Keratinocyte (primary cell): Measurements from ENCODE around the gene ANKRD31. TPM values are rescaled to one million over a fixed set of nuclear protein-coding genes. Genes with fewer than 3 reads are reported as not detected.

Experiments used
- DNase-seq: peaks from one replicate; pipeline ENCODE4 v3.0.0-alpha.2; 2011; ENCODE audit warnings: low read depth, missing footprints, low spot score
- FAIRE-seq: peaks from 2 replicates; lab custom pipeline; 2011; peaks lifted over from hg19 to GRCh38; lab: Jason Lieb, UNC
- H2AFZ ChIP-seq: 2 replicates; pipeline ENCODE4 v1.6.0; 2012; ENCODE audit warnings: low read length, control low read depth, inconsistent platforms; ENCODE audit not compliant: control insufficient read depth
- H3K27ac ChIP-seq: 2 replicates; pipeline ENCODE4 v1.5.1; 2011; ENCODE audit warnings: low read length; ENCODE audit not compliant: control insufficient read depth, insufficient read depth
- H3K27me3 ChIP-seq: 3 replicates; pipeline ENCODE4 v1.6.0; 2011; ENCODE audit warnings: low read length; ENCODE audit not compliant: control insufficient read depth, insufficient read depth; ENCODE audit errors: extremely low read depth
- H3K36me3 ChIP-seq, 2 experiments: 2 replicates in 1 of 2; 3 replicates in 1 of 2; pipeline ENCODE4 v1.5.1; 2011; ENCODE audit warnings: low read length in 2 of 2, mild to moderate bottlenecking in 1 of 2; ENCODE audit not compliant: control insufficient read depth in 2 of 2, insufficient read depth in 2 of 2; ENCODE audit errors: extremely low read depth in 1 of 2
- H3K4me1 ChIP-seq: 3 replicates; pipeline ENCODE4 v1.5.1; 2011; ENCODE audit warnings: low read length; ENCODE audit not compliant: control insufficient read depth, insufficient read depth; ENCODE audit errors: extremely low read depth
- H3K4me2 ChIP-seq: 3 replicates; pipeline ENCODE4 v1.6.0; 2011; ENCODE audit warnings: low read depth, low read length; ENCODE audit not compliant: control insufficient read depth, insufficient read depth; ENCODE audit errors: extremely low read depth
- H3K4me3 ChIP-seq, 3 experiments: fragments of 200-600 bp in 1 of 3; sonication (generic) in 1 of 3; 2 replicates in 2 of 3; 3 replicates in 1 of 3; pipeline ENCODE4 v1.5.1; 2011 to 2016; ENCODE audit warnings: low read length in 3 of 3, mild to moderate bottlenecking in 3 of 3, control low read depth in 2 of 3, inconsistent platforms in 1 of 3, low read depth in 1 of 3, mixed read lengths in 1 of 3, mixed run types in 1 of 3, moderate library complexity in 1 of 3; ENCODE audit not compliant: control insufficient read depth in 2 of 3, insufficient read depth in 2 of 3; ENCODE audit errors: extremely low read depth in 1 of 3
- H3K79me2 ChIP-seq: 2 replicates; pipeline ENCODE4 v1.6.0; 2012; ENCODE audit warnings: low read length; ENCODE audit not compliant: control insufficient read depth, insufficient read depth
- H3K9ac ChIP-seq: 3 replicates; pipeline ENCODE4 v1.6.0; 2011; ENCODE audit warnings: low read length; ENCODE audit not compliant: control insufficient read depth, insufficient read depth; ENCODE audit errors: extremely low read depth
- H3K9me1 ChIP-seq: 3 replicates; pipeline ENCODE4 v1.6.0; 2011; ENCODE audit warnings: low read length; ENCODE audit not compliant: control insufficient read depth, insufficient read depth; ENCODE audit errors: extremely low read depth
- H3K9me3 ChIP-seq: 2 replicates; pipeline ENCODE4 v1.5.1; 2012; ENCODE audit warnings: low read depth, low read length; ENCODE audit not compliant: control insufficient read depth
- H4K20me1 ChIP-seq: 3 replicates; pipeline ENCODE4 v1.6.0; 2011; ENCODE audit warnings: low read length; ENCODE audit not compliant: control insufficient read depth, insufficient read depth; ENCODE audit errors: extremely low read depth
- CTCF ChIP-seq, 3 experiments: IDR thresholded peaks in 1 of 3; conservative IDR thresholded peaks in 1 of 3; optimal IDR thresholded peaks in 1 of 3; 2 replicates in 2 of 3; 3 replicates in 1 of 3; pipeline versions ENCODE3 to v1.5.1; 2011; ENCODE audit warnings: low read length in 3 of 3, mild to moderate bottlenecking in 3 of 3, moderate library complexity in 2 of 3, control low read depth in 1 of 3, inconsistent platforms in 1 of 3; ENCODE audit not compliant: insufficient read depth in 2 of 3; ENCODE audit errors: extremely low read depth in 1 of 3
- EZH2 ChIP-seq: IDR thresholded peaks from one replicate; pipeline ENCODE4 v1.6.1; 2012; ENCODE audit warnings: inconsistent platforms, mild to moderate bottlenecking, low read length, moderate library complexity
- dilution Hi-C: fragments of 300-500 bp; cut with MboI; formaldehyde crosslinking; loops from one replicate; pipeline ENCODE4 v1.7.0; 2020; ENCODE audit warnings: low sequenced_read_pairs; ENCODE audit not compliant: extremely low pct_ligation_motif_present
- polyA plus RNA-seq, 5 experiments: library from polyadenylated mRNA; depleted of rRNA in 3 of 5; stranded (reverse) in 3 of 5; stranded (forward) in 1 of 5; unstranded in 1 of 5; fragments of >200 nt; gene quantifications; 1 replicate in 1 of 5; 2 replicates in 3 of 5; 3 replicates in 1 of 5; pipeline versions ENCODE4 v1.2.1 to v1.2.3, GENCODE V29; 2011 to 2012; ENCODE audit warnings: missing spikeins in 2 of 5, low read depth in 1 of 5, low replicate concordance in 1 of 5

ANKRD31 gene
- polyA plus RNA-seq, 1 donor (not counting 4 experiments of a cell fraction or from before 2014, with no cell fraction given) = 0.18 TPM

- FAIRE-seq = no peak
Measured at GRCh38 chr5:75203604-75204003, 33.1 kb downstream of the ANKRD31 start.

GRCh38 chr5:75202935-75203334, 33.7 kb downstream of the ANKRD31 start:
- no peak for DNase-seq
- no peaks in the 10 kb centered on the region for H3K9me1 ChIP-seq
- no peak overlapping the region for H2AFZ ChIP-seq
- no peaks in the 10 kb centered on the region for H3K79me2 ChIP-seq
- H3K4me1 ChIP-seq = peaks cover 4% of the 10 kb centered on the region
- H3K9ac ChIP-seq = no peak overlapping the region
- no peak overlapping the region for H3K27ac ChIP-seq
- no peaks in the 10 kb centered on the region for H4K20me1 ChIP-seq
- H3K4me3 ChIP-seq = no peak overlapping the region
- no peak for FAIRE-seq
- no peak overlapping the region for H3K4me2 ChIP-seq
- H3K9me3 ChIP-seq = no peaks in the 10 kb centered on the region
- H3K27me3 ChIP-seq = no peaks in the 10 kb centered on the region
- dilution Hi-C loops = no loop called here
- no peaks in the 10 kb centered on the region for H3K36me3 ChIP-seq
- no peak for TF ChIP-seq EZH2

More at GRCh38 chr5:75203604-75204003, 33.1 kb downstream of the ANKRD31 start:
- no peaks in the 10 kb centered on the region for H3K9me3 ChIP-seq
- H3K36me3 ChIP-seq = no peaks in the 10 kb centered on the region
- H3K27ac ChIP-seq = no peak overlapping the region
- no peak overlapping the region for H2AFZ ChIP-seq
- H4K20me1 ChIP-seq = no peaks in the 10 kb centered on the region
- H3K4me1 ChIP-seq = peaks cover 4% of the 10 kb centered on the region
- no peak overlapping the region for H3K9ac ChIP-seq
- no peak overlapping the region for H3K4me3 ChIP-seq
- H3K4me2 ChIP-seq = no peak overlapping the region
- no peaks in the 10 kb centered on the region for H3K9me1 ChIP-seq
- no peaks in the 10 kb centered on the region for H3K27me3 ChIP-seq
- TF ChIP-seq CTCF (optimal IDR thresholded peaks at IDR 0.05 in 1 of 3, IDR thresholded peaks at IDR 0.05 in 1 of 3, conservative IDR thresholded peaks at IDR 0.05 in 1 of 3; ENCODE audit: extremely low read depth in 1 of 3, insufficient read depth in 2 of 3, low read length in 3 of 3) (no peak), EZH2 (no peak)
- dilution Hi-C loops = no loop called here
- no peaks in the 10 kb centered on the region for H3K79me2 ChIP-seq
- DNase-seq = no peak

- no peaks in the 10 kb centered on the region for H3K36me3 ChIP-seq
- no peak for FAIRE-seq
- no peaks in the 10 kb centered on the region for H4K20me1 ChIP-seq
- no peak overlapping the region for H3K4me3 ChIP-seq
- H3K79me2 ChIP-seq = no peaks in the 10 kb centered on the region
- H3K4me2 ChIP-seq = no peak overlapping the region
- peaks cover 4% of the 10 kb centered on the region for H3K4me1 ChIP-seq
- no peak overlapping the region for H2AFZ ChIP-seq
- H3K27me3 ChIP-seq = no peaks in the 10 kb centered on the region
- dilution Hi-C loops = no loop called here
- no peak overlapping the region for H3K9ac ChIP-seq
- no peaks in the 10 kb centered on the region for H3K9me3 ChIP-seq
- DNase-seq = peak; percentile 15
- TF ChIP-seq CTCF (optimal IDR thresholded peaks at IDR 0.05 in 1 of 3, IDR thresholded peaks at IDR 0.05 in 1 of 3, conservative IDR thresholded peaks at IDR 0.05 in 1 of 3; ENCODE audit: extremely low read depth in 1 of 3, insufficient read depth in 2 of 3, low read length in 3 of 3) (no peak), EZH2 (no peak)
- no peak overlapping the region for H3K27ac ChIP-seq
- H3K9me1 ChIP-seq = no peaks in the 10 kb centered on the region
Measured at GRCh38 chr5:75200776-75201175, 35.9 kb downstream of the ANKRD31 start.
